Measurements from ENCODE around the gene MCF2L2.

MCF2L2 gene

DNA sequence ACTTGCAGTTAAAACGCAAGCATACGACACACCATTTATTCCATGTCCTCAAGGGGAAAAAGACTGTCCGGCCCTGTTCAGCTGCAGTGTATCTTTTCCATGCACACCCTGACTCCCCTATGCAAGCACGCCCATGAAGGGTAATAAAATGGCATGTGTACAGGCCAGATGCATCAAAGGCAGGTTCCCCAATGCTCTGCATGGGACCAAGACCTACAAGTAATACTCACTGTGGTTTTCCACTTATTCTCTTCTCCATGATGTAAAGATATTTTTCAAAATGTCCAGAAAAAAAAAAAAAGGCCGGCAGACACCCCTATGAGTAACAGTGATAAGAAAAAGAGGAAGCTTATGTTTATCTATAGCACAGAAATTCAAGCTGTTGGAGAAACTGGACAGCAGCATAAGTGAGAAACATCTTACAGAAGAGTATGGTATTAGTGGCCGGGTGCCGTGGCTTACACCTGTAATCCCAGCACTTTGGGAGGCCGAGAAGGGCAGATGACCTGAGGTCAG, 70.8 kb downstream of the MCF2L2 start:
- DNase-seq, result no peak

DNA sequence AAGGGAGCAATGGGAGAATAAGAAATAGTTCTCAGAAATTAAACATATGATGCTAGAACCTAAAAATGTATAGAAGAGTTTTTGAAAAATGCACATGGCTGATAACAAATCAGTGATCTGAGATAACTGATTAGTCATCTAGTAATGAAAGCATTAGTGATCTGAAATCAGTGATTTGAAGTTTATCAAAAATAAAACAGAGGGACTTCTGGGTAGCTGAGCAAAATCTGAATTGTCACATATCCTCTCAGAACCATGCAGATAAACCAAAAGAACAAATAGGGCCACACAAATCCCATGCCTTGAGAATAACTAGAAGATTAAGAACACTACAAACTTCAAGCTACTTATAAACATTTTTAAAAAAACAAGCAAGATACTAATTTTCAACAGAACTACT, 71.5 kb downstream of the MCF2L2 start:
- DNase-seq, result no peak

DNA sequence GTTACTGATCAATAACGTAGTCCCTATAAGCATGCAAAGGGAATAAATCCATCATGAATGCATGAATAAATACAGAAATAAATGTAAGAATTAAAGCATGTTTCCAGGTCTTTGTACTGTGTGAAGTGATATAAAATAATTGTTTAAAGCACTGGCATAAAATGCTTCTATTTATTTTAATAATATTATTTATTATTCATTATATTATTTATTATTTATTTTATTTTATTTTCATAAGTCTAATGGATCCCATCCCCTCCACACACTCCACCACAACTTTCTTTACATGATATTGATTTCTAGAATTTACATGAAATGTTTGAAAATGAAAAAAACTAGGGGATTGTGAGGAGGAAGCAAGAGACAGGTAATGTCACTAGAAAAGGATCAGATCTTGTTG, 73.5 kb downstream of the MCF2L2 start:
- no peak for DNase-seq

DNA sequence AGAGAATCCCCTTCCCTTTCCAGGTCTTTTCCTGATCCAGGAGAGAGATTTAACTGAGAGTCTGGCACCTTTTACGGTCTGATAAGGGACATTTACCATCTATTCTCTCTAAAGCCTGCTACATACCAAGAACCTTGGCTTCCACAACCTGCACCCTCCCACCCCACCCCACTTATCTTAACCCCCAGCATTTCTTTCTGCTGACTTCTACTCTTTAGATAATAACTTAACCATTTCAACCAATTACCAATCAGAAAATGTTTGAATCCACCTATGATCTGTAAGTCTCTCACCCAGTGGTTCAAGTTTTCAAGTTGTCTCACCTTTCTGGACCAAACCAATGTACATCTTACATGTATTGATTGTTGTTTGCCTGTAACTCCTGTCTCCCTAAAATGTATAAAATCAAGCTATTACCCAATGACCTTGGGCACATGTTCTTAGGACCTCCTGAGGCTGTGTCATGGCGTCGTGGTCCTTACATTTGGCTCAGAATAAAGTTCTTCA, 74.0 kb downstream of the MCF2L2 start:
- no peak for DNase-seq

DNA sequence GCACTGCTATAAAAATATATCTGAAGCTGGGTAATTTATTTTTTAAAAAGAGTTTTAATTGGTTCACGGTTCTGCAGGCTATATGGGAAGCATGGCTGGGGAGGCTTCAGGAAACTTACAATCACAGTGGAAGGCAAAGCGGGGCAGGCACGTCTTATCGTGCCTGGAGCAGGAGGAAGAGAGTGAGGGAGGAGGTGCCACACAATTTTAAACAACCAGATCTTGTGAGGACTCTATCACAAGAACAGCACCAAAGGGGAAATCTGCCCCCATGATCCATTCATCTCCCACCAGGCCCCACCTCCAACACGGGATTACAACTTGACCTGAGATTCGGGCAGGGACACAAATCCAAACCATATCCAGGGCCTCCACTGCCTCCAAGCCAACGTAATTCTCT, 75.0 kb downstream of the MCF2L2 start:
- DNase-seq, result no peak

DNA sequence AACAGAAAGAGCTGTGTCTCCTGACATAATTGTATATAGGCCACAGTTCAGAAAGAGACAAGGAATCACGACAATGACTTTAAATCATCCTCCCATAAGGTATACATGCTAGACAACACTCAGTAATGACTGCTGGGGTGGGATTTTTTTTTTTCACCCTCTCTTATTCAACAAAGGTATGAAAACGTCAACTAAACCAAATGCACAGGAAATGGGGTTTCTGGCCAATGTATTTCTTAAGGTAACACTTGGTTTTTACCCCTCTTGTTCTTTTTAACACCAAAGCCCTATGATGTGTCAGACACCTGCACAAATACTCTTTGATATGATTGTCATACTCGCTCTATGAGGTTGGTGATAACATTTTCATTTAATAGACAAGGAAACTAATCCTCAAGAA, 78.3 kb downstream of the MCF2L2 start:
- no peak for DNase-seq

DNA sequence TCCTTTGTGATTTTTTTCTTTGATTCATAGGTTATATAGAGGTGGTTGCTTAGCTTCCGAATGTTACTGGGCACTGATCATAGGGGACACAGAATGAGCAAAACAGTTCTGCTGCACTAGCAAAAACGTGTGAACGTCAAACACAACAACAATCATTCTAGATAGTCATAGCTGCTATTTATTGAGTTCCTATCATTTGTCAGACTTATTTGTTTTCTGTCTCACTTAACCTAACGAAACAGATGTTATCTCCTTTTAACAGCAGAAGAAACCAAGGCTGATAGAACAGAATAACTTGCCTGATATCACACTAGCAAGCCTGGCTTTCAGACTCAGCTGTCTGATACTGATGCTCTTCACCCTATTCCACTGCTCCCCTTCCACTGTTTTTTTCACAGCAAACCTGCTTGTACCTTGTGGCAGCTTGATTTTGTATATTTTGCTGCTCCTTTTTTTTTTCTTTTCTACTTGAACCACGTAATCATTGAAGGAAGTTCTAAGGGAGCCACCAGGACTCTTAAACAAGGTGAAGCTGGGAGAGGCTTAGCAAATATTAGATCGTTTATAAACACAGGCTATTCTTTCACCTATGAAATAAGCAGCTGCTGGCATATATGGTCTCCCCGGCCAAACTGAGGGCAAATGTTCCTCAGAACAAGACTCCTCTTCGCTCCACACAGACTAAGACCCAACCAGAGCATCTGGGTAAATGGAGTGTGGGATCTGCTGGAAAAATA, 78.8 kb downstream of the MCF2L2 start:
- no peak for DNase-seq

DNA sequence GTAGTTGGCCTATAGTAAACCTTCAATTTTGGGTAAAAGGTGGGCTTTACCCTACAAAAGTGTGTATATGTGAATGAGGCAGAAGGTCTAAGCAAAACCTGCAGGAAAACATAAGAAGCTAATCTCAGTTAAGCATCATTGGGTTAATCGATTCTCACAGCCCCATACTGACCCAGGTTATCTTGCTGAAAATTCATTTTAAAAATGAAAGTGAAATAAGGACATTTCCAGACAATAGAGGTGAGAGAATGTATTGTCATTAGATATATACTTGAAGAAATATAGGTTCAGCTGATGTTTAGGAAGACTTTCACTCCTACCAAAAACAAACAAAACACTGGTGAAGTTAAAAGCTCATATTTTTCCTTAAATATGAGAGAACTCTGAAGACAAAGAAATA, 85.6 kb downstream of the MCF2L2 start:
- no peak for DNase-seq

DNA sequence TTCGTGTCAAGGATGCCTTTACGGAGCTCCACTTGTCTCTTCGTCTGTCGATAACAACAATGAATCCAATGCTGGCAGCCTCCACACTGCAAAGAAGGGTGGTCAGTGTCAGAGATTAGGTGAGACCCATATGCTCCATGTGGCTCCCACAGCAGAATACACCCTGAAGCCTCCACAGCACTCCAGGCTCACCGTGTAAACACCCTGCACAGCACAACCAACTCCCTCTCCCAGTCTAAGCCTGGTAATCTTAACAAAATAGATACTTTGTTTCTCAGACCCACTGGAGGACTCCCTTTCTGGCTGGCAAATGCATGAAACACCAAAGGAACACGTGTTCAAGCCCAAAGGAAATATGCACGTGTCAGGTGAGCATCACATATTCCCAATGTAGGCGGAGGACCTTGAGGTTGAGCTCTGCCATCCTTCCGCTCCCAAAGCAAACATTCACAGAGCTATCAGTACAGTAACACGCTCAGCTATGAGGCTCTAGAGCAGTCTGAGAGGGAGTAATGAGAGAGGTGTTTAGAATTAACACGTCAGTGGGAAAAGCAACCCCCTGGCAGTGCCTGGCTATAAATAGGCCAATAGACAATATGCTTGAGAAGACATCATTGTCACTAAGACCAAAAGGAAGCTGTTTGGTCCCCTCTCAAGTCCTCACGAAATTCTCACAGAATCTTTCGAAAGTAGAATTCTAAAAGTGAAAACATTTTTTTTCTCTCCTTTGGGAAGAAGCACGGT, 86.7 kb downstream of the MCF2L2 start:
- DNase-seq, result no peak

DNA sequence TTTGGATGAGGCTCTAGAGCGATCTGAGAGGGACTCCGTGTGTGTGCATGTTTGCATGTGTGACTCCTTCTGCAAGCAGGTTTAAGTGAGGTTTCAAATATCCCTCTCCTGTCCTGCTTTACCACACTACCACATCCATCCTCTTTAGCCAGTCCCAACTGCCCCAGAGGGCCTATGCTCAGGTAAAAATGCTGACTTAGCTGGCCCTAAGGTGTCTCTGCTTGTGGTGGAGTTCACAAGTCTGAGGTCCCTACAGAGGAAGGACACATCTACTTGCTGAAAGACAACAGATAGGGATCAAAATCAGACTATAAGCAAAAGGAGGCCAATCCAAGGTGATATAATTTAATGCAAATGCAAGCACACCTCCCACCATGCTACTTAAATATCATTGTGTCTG, 88.2 kb downstream of the MCF2L2 start:
- no peak for DNase-seq

DNA sequence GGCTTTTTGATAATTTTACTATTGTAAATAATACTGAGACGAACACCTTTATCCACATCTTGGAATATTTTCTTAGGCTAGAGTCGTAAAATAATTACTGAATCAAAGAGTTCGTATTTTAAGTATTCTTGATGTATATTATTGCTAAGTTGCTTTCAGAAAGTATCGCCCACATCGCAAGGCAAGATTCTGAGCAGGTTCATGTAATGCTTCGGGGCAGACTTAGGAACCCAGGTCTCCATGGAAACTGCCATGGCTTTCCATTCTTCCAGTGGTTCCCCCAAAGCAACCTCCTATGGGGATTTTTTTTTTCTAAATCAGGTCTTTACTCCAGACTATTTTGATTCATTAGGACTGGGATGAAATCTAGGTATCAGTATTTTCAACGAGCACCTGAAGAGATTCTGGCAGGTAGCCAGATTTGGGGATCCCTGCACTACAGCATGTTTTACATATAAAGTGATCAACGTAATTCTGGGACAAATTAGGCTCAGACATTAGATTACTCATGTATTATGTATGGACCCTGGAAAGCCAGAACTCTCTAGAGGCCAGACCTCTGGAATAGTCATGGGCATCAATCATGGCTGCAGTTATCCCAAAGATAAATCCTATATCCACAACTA, 88.8 kb downstream of the MCF2L2 start:
- no peak for DNase-seq

DNA sequence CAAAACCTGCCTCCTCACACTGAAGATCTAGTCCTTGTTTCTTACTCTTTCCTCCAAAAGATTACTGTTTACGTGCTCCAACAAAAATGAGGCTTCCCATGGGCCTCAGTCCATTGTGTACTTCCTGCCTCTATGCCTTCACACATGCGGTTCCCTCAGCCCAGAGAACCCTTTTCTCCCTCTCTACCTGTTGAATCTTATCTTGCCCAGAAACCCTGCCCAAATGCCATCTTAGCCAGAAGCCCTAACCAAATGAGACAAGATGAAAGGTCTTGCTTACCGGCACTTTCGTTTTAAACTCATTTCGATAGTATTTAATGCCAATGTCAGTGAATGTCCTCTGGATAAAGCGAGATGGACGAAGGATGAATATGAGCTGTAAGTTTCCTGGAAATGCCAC, 89.9 kb downstream of the MCF2L2 start:
- DNase-seq, result no peak

DNA sequence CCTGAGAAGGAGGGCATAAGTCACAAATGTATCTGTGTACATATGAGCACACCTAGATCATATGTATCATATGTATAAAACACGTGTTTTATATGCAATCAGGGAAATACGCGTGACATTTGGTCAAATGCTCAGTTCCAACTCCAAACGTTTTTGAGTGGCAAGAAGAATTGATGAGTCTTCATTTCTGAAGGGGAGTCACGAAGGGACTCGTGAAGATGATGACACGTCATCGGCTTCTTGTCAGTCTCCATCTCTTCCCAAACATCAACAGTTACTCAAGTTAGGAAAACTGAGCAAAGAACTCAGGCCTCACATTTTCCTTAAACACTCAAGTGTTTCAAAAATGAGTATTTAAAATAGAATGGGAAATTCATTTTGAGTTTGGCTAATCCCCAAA, 95.9 kb downstream of the MCF2L2 start:
- no peak for DNase-seq

DNA sequence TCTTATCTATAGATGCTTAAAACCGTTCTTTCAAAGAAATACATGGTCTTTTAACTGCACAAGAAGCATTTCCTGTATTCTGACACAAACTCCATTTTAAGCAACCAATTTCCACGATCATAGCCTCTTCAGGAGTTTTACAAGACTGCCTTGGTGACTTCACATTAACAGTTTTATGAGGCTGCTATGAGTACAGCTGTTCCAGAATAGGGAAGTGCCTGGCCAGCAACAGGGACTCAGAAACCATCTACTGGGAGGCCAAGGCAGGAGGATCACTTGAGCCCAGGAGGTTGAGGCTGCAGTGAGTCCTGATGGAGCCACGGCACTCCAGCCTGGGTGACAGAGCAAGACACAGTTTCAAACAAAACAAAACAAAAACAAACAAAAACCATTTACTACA, 96.9 kb downstream of the MCF2L2 start:
- DNase-seq, result no peak

DNA sequence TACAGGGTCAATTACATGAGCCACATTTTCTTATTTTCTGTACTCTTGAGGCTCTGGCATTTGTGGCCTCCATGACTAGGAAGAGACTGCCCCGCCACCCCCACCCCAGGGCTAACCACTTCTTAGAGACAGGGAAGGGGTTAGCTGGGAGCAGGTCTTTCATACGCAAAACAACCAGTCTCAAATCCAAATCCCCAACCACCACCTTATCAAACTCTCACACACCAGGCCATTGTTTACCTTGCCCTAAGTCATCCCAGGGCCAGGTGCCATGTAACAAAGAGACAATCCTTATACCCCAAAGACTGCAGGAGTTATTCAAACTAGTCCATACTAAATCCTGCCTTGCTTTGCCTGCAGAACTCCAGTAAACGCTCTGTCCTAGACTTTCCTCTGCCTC, 97.5 kb downstream of the MCF2L2 start:
- no peak for DNase-seq

DNA sequence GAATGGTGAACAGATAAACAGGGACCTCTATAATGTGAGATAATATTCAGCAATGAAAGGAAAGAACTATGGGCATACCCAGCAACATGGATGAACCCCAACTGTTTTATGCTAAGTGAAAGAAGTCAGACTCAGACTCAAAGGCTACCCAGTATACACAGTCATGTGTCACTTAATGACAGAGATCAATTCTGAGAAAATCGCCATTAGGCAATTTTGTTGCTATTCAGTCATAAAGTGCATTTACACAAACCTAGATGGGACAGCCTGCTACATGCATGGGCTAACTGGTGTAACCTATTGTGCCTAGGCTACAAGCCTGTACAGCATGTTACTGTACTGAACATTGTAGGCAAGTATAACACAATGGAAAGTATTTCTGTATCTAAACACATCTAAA, 98.9 kb downstream of the MCF2L2 start:
- DNase-seq, result no peak

DNA sequence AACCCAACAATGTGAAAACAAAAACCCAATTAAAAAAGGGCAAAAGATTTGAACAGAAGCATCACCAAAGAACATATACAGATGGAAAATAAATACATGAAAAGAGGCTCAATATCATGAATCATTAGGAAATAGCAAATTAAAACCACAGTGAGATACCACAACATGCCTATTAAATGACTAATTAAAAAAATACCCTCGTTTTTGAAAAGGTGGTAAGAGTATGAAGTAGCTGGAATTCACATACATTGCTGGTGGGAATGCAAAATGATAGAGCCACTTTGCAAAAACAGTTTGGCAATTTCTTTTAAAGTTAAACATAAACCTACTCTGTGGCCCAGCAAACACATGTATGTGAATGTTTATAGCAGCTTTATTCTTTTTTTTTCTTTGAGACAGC, 99.6 kb downstream of the MCF2L2 start:
- DNase-seq, result no peak

DNA sequence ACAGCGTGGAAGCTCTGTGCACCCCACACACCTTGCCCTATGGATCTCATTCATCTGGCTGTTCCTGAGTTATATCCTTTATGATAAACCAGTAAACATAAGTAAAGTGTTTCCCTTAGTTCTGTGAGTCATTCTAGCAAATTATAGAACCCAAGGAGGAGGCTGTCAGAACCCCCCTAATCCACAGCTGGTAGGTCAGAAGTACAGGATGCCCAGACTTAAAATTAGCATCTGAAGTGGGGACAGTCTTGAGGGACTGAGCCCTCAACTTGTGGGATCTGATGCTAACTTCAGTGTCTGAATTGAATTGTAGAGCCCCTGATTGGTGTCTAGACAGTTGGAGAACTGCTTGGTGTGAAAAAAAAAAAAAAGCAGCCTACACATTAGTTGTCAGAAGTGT, 100.3 kb downstream of the MCF2L2 start:
- no peak for DNase-seq

DNA sequence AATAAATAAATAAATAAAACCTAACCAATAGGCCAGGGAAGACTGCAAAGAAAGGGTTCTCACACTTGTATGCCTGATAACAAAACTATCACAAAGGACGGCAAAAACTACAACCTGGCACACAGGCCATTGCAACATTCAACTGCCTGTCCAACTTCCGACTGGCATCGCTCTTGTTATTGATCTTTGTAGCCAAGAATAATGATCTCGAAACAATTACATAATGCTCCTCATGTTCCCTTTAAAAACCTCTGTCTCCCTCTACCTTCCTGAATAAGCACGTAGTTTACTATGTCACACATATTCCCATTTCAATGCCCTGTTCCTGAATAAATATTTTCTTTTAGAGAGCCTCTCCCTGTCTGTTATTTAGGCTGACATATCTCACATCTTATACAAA, 101.1 kb downstream of the MCF2L2 start:
- no peak for DNase-seq

DNA sequence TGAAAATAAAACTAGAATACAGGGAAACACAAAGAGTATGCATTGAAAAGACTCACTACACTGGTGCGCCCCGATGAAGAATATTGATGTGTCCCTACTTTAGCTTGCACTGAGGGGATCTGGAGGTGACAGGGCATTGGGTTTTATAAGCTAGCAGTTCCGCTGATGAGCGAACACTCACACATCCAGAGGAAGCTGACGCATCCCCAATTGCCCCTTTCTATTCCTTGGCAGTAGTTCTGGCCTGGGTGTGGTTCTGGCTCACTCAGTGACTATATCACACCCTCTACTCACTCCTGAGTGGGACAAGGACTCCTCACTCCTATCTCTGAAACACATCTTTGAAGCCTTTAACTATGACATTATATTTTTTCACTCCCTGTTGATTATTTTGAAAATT, 104.3 kb downstream of the MCF2L2 start:
- no peak for DNase-seq

DNA sequence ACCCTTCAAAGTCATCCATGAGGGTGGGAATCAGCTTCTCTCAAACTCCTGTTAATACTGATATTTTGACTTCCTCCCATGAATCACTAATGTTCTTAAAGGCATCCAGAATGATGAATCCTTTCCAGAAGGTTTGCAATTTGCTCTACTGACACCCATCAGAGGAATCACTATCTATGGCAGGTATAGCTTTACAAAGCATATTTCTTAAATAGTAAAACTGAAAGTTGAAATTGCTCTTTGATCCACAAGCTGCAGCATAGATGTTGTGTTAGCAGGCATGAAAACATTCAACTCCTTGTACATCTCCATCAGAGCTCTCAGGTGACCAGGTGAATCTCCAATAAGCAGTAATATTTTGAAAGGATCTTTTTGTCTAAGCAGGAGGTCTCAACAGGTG, 109.0 kb downstream of the MCF2L2 start:
- no peak for DNase-seq

DNA sequence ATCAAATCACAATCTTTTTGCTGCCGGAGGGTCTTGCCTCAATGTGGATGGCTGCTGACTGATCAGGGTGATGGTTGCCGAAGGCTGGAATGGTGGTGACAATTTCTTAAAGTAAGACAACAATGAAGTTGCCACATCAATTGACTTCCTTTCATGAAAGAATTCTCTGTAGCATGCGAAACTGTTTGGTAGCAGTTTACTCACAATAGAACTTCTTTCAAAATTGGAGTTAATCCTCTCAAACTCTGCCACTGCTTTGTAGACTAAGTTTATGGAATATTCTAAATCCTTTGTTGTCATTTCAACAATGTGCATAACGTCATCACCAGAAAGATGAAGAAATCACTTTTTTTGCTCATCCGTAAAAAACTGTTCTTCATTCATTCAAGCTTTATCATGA, 109.5 kb downstream of the MCF2L2 start:
- no peak for DNase-seq

DNA sequence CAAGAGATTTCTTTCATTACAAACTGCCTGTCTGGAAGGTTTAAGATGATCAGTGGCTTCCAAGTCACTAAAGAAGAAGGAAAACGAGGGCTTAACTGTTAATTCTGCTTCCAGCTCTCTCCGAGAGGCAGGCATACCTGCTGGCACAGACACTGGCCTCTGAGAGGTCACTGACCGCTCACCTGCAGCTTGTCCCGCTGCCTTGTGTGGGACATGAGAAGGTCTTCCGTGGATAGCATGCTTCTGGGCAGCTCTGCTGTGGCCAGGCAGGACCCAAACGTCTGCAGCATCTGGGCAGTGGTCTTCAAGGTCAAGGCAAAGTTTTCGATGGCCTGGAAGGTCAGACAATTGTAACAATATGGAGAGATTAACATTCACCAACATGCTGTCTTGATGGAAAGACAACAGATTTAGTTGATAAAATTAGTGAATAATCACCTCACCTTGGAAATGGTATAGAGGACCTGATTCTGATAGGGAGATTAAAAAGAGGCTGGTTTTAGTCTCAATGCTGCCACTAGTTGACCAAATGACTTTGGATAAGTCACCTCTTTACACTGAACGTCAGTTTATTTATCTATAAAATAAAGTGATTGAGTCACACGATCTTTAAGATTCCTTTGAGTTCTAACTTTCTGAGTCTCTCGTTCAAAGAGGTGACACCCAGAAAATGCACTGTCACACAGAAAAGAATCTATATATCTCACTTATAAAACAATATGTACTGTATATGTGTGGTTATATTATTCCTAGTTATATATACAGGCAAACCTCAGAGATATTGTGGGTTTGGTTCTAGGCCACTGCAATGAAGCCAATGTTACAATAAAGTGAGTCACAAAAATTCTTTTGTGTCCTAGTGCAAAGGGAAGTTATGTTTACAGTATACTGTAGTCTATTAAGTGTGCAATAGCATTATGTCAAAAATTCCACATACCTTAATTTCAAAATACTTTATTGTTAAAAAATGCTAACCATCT, 110.2 kb downstream of the MCF2L2 start:
- no peak for DNase-seq

Measured in stimulated activated CD4-positive, alpha-beta T cell treated with anti-CD3 and anti-CD28 coated beads, Interleukin-2, amount 100 ng/mL, for 48 hours (primary cell).